Caco-2 (cell line): ENCODE results near the gene TEAD2. TPM values are rescaled to one million over a fixed set of nuclear protein-coding genes. Genes with fewer than 3 reads are reported as not detected.

Experiments used
- BruUV-seq: library from RNA; stranded (reverse); fragments of 400-500 nt; replicated peaks from 2 replicates; lab custom pipeline; 2021; lab: Mats Ljungman, UMichigan
- CTCF ChIA-PET: fragments of 300-600 bp; sonication (Branson Sonifier 250); formaldehyde crosslinking; loops from one replicate; lab custom pipeline; 2022; ENCODE audit warnings: antibody characterized with exemption; lab: Charles Lee
- POLR2A ChIA-PET: fragments of 300-600 bp; sonication (Branson Sonifier 250); formaldehyde crosslinking; loops from one replicate; lab custom pipeline; 2022; ENCODE audit warnings: antibody characterized with exemption; lab: Charles Lee
- DNase-seq, 2 experiments: peaks; one replicate each; pipeline versions ENCODE4 v3.0.0 to v3.0.0-alpha.2; 2020 to 2022
- H3K27me3 ChIP-seq: replicated peaks from 2 replicates; pipeline ENCODE4 v1.6.0; 2011; ENCODE audit warnings: low read length; ENCODE audit not compliant: control insufficient read depth, insufficient read depth
- H3K36me3 ChIP-seq: 2 replicates; pipeline ENCODE4 v1.5.1; 2011; ENCODE audit warnings: low read length; ENCODE audit not compliant: control insufficient read depth, insufficient read depth
- H3K4me1 ChIP-seq: fragments of 250-450 bp; sonication (Bioruptor Pico); 2 replicates; pipeline ENCODE4 v1.5.1; 2020; ENCODE audit warnings: mild to moderate bottlenecking
- H3K4me3 ChIP-seq: 2 replicates; pipeline ENCODE4 v1.5.1; 2011; ENCODE audit warnings: low read depth, mild to moderate bottlenecking, control low read depth, low read length
- H3K9me3 ChIP-seq: fragments of 250-450 bp; sonication (Bioruptor Pico); 2 replicates; pipeline ENCODE4 v1.5.1; 2020; ENCODE audit warnings: mild to moderate bottlenecking, moderate library complexity
- H3K27ac Mint-ChIP-seq: one replicate; pipeline ENCODE4 v1.8.0; 2022; ENCODE audit warnings: mixed read lengths; ENCODE audit not compliant: unreplicated experiment
- H3K27me3 Mint-ChIP-seq: one replicate; pipeline ENCODE4 v1.8.0; 2022; ENCODE audit warnings: mixed read lengths; ENCODE audit not compliant: insufficient read depth, unreplicated experiment
- H3K36me3 Mint-ChIP-seq: one replicate; pipeline ENCODE4 v1.8.0; 2022; ENCODE audit warnings: mild to moderate bottlenecking, mixed read lengths; ENCODE audit not compliant: insufficient read depth, unreplicated experiment
- H3K4me1 Mint-ChIP-seq: one replicate; pipeline ENCODE4 v1.8.0; 2022; ENCODE audit warnings: low read depth, mixed read lengths; ENCODE audit not compliant: unreplicated experiment
- H3K4me3 Mint-ChIP-seq: one replicate; pipeline ENCODE4 v1.8.0; 2022; ENCODE audit warnings: mild to moderate bottlenecking, moderate library complexity, mixed read lengths; ENCODE audit not compliant: unreplicated experiment
- H3K9me3 Mint-ChIP-seq: one replicate; pipeline ENCODE4 v1.8.0; 2022; ENCODE audit warnings: mixed read lengths; ENCODE audit not compliant: unreplicated experiment
- intact Hi-C: fragments of 100-400 bp; cut with micrococcal nuclease; formaldehyde crosslinking; loops from one replicate; pipeline ENCODE4 v1.10.0; 2022; ENCODE audit not compliant: unreplicated experiment
- total RNA-seq: library from RNA; stranded (reverse); gene quantifications from 2 replicates; pipeline ENCODE4 v1.2.3, GENCODE V29; 2022
- TF ChIP-seq, protein P1 (sequence below), 2 experiments: fragments of 200-600 bp in 1 of 2; IDR thresholded peaks; 1 replicate in 1 of 2; 2 replicates in 1 of 2; pipeline versions ENCODE4 v1.5.1 to v1.8.0; 2011 to 2022; ENCODE audit warnings: antibody characterized with exemption in 1 of 2, control low read depth in 1 of 2, inconsistent platforms in 1 of 2, low read depth in 1 of 2, low read length in 1 of 2, mild to moderate bottlenecking in 1 of 2, moderate library complexity in 1 of 2; ENCODE audit not compliant: insufficient read depth in 1 of 2, severe bottlenecking in 1 of 2, unreplicated experiment in 1 of 2

TEAD2 gene
- total RNA-seq, 1 experiment from 2014 or later, result 8.8 TPM

DNA sequence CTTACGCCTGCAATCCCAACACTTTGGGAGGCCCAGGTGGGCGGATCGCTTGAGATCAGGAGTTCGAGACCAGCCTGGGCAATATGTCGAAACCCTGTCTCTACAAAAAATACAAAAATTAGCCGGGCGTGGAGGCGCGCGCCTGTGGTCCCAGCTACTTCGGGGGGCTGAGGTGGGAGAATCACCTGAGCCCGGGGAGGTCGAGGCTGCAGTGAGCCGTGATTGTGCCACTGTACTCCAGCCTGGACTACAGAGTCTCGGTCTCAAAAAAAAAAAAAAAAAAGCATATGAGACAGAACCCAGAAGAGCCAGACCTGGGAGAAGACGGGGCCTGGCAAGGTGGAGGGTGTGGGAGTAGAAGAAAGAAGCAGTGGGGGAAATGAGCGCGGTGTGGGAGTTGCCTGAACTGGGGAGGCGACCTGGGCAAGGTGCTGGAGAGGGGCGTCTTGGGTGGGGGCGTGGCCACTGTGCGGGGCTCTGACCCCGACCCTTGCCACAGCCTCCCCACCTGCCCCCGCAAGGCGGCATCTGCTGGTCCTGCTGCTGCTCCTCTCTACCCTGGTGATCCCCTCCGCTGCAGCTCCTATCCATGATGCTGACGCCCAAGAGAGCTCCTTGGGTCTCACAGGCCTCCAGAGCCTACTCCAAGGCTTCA lies 2.0 kb upstream of the TEAD2 start:
- peaks cover 3% of the 10 kb centered on the region for H3K9me3 Mint-ChIP-seq
- POLR2A ChIA-PET, result no interaction called here
- Histone ChIP-seq H3K4me3 (0 out of 2 replicates have a peak overlapping the region, but pooled peaks have one; percentile 12), H3K4me1 (peaks cover 8% of the 10 kb centered on the region; the same call in 1 of the 2 replicates), H3K36me3 (no peaks in the 10 kb centered on the region), H3K9me3 (peaks cover 9% of the 10 kb centered on the region), H3K27me3 (no peaks in the 10 kb centered on the region; the same call in 1 of the 2 replicates)
- H3K27me3 Mint-ChIP-seq, result no peaks in the 10 kb centered on the region
- CTCF ChIA-PET, result interaction anchor here (1.1 kb wide), 1 partner anchor 24 kb away, joined by 6 read pairs; the partner anchor contains the start of gene KASH5
- peaks cover 11% of the 10 kb centered on the region for H3K4me1 Mint-ChIP-seq
- no TSS peak for BruUV-seq
- DNase-seq, result no peak
- intact Hi-C loops, result no loop called here
- TF ChIP-seq, protein P1, sequence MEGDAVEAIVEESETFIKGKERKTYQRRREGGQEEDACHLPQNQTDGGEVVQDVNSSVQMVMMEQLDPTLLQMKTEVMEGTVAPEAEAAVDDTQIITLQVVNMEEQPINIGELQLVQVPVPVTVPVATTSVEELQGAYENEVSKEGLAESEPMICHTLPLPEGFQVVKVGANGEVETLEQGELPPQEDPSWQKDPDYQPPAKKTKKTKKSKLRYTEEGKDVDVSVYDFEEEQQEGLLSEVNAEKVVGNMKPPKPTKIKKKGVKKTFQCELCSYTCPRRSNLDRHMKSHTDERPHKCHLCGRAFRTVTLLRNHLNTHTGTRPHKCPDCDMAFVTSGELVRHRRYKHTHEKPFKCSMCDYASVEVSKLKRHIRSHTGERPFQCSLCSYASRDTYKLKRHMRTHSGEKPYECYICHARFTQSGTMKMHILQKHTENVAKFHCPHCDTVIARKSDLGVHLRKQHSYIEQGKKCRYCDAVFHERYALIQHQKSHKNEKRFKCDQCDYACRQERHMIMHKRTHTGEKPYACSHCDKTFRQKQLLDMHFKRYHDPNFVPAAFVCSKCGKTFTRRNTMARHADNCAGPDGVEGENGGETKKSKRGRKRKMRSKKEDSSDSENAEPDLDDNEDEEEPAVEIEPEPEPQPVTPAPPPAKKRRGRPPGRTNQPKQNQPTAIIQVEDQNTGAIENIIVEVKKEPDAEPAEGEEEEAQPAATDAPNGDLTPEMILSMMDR (IDR thresholded peaks at IDR 0.05; ENCODE audit: insufficient read depth in 1 of 2, low read depth in 1 of 2, low read length in 1 of 2, severe bottlenecking in 1 of 2, unreplicated experiment in 1 of 2), result no peak
- no peak overlapping the region for H3K27ac Mint-ChIP-seq
- no peaks in the 10 kb centered on the region for H3K36me3 Mint-ChIP-seq
- H3K4me3 Mint-ChIP-seq, result no peak overlapping the region

DNA sequence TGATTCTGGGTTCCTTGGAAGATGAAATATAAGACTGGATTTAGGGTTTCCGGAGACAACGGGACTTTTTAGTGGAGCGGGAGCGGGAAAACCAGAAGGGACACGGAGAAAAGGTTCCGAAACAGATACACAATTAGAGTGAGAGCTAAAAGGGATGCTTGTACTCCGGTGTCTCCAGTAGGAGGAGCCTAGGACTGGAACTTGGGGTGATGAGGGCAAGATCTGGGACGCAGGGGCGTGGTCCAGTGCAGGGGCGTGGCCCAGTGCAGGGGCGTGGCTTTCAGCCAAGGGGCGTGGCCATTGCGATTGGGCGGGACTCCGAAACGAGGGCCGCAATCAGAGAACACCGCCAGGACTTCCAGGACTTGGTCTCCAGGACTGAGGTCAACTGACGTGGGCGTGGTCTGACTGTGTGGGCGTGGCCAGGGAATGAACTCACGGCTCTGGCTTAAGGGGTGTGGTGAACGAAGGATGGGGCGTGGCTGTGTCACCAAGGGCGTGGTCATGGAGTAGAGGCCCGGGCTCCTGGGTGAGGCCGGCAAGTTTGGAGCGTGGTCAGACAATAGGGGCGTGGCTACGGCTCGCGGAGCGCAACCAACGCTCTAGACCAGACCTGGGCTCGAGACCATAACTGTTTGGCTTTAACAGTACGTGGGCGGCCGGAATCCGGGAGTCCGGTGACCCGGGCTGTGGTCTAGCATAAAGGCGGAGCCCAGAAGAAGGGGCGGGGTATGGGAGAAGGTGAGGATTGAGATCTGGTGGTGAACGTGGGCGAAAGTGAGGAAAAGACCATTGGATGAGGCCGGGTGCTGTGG lies 1.3 kb upstream of the TEAD2 start, which contains the start of gene DKKL1:
DKKL1 (plus strand) TSS at position 610 of the 815 bp plus-strand sequence; CDS start at position 732, 122 bp downstream.
- Mint-ChIP-seq H3K27me3 (no peaks in the 10 kb centered on the region), H3K9me3 (no peaks in the 10 kb centered on the region), H3K36me3 (no peaks in the 10 kb centered on the region), H3K27ac (no peak within 1 kb of the TSS), H3K4me3 (no peak within 1 kb of the TSS), H3K4me1 (peaks cover 11% of the 10 kb centered on the region)
- POLR2A ChIA-PET, result no interaction called here
- CTCF ChIA-PET, result interaction anchor here (1.1 kb wide), 1 partner anchor 25 kb away, joined by 6 read pairs; the partner anchor contains the start of gene KASH5
- no TSS peak for BruUV-seq
- TF ChIP-seq, protein P1 (IDR thresholded peaks at IDR 0.05; ENCODE audit: insufficient read depth in 1 of 2, low read depth in 1 of 2, low read length in 1 of 2, severe bottlenecking in 1 of 2, unreplicated experiment in 1 of 2), result peak in 1 of 2 experiments; percentile 11
- Histone ChIP-seq H3K4me1 (peaks cover 8% of the 10 kb centered on the region; the same call in 1 of the 2 replicates), H3K9me3 (peaks cover 3% of the 10 kb centered on the region; the same call in 1 of the 2 replicates), H3K4me3 (peak within 1 kb of the TSS; percentile 64), H3K36me3 (no peaks in the 10 kb centered on the region), H3K27me3 (no peaks in the 10 kb centered on the region; the same call in 1 of the 2 replicates)
- intact Hi-C loops, result loop anchor here (1.0 kb wide), 2 partner anchors 24 to 80 kb away; no protein-coding TSS in a partner anchor
- DNase-seq, result peak; percentile 96 to 99

DNA sequence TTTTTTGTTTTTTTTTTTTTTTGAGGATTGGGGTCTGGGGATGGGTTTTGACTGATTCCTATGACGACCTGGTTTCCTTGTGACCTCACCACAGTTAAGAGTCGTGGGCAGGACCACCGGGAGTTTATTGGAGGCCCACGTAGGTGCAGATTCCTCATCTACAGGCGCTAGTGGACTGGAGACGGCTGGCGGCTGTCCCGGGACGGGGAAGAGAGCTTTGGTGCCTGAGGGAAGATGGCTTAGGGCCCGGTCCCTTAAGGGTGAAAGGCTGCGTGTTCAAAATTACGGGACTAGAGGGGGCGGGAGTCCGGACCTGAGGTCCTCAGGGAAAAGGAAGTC lies 682 bp upstream of the TEAD2 start:
- no peaks in the 10 kb centered on the region; the same call in 1 of the 2 replicates for H3K27me3 ChIP-seq
- Mint-ChIP-seq H3K9me3 (no peaks in the 10 kb centered on the region), H3K36me3 (no peaks in the 10 kb centered on the region), H3K27ac (no peak overlapping the region), H3K4me1 (peaks cover 11% of the 10 kb centered on the region), H3K4me3 (no peak overlapping the region), H3K27me3 (no peaks in the 10 kb centered on the region)
- intact Hi-C loops, result loop anchor here (1.0 kb wide), 2 partner anchors 24 to 80 kb away; no protein-coding TSS in a partner anchor
- H3K4me1 ChIP-seq, result peaks cover 8% of the 10 kb centered on the region; the same call in 1 of the 2 replicates
- no peaks in the 10 kb centered on the region for H3K9me3 ChIP-seq
- ChIA-PET CTCF (interaction anchor here (0.6 kb wide), 1 partner anchor 31 kb away, joined by 3 read pairs; no protein-coding TSS in a partner anchor), POLR2A (interaction anchor here (1.2 kb wide), 1 partner anchor 90 kb away, joined by 9 read pairs; the partner anchor contains the start of gene ALDH16A1)
- H3K4me3 ChIP-seq, result peak overlapping the region; percentile 64
- DNase-seq, result peak in 1 of 2 experiments; percentile 24
- no peaks in the 10 kb centered on the region for H3K36me3 ChIP-seq
- no TSS peak for BruUV-seq
- TF ChIP-seq, protein P1 (IDR thresholded peaks at IDR 0.05; ENCODE audit: insufficient read depth in 1 of 2, low read depth in 1 of 2, low read length in 1 of 2, severe bottlenecking in 1 of 2, unreplicated experiment in 1 of 2), result no peak
